DMS153 treated with DMSO at 0.1 percent for 48 hours (cell line): ENCODE measurements around the gene DVL2.
"Not testable (repeated sequence)": the region's sequence is repeated elsewhere in the genome, so short reads cannot be mapped to it uniquely, and the experiment has no call there.

Experiments used
- DNase-seq: peaks from one replicate; lab custom pipeline; 2025; ENCODE audit not compliant: unreplicated experiment; lab: John Stamatoyannopoulos, UW

Gene DVL2

DNA sequence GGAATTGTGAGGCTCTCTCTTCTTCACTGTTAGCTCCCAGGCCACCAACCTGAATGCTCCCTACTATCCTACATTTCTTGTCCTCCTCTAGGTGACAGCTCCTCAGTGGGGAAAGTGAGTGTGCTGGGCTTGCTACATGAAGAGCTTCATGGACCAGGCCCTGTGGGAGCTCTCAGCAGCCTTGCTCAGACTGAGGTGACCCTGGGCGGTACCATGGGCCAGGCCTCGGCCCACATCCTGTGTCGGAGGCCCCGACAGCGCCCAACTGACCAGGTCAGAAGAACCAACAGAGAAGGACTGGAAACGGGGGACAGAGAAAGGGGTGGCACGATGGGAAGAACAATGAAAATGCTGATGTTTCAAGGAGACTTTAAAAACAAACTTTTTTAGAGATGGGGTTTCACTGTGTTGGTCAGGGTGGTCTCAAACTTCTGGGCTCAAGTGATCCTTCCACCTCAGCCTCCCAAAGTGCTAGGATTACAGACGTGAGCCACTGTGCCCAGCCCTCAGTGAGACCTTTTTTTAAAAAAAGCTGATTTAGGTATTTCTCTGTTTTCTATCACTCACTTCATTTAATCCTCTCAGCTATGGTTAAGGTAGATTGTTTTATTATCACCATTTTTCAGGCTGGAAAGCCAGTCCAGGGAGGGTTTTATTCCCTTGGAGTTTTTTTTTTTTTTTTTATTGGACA is 22.6 kb upstream of the DVL2 start:
- no peak for DNase-seq

DNA sequence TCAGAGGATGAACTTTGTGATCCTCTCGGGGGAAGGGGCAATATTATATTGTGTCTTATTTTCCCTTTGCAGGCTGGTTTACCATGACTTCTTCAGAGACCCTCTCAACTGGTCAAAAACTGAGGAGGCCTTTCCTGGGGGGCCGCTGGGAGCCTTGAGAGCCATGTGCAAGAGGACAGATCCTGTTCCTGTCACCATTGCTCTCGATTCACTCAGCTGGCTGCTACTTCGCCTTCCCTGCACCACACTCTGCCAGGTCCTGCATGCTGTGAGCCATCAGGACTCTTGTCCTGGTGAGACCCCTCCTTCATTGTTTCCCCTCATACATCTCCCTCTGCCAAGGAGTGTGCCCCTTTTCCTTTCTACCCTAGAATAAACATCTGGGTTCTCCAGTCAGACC is 20.2 kb upstream of the DVL2 start:
- DNase-seq = no peak

DNA sequence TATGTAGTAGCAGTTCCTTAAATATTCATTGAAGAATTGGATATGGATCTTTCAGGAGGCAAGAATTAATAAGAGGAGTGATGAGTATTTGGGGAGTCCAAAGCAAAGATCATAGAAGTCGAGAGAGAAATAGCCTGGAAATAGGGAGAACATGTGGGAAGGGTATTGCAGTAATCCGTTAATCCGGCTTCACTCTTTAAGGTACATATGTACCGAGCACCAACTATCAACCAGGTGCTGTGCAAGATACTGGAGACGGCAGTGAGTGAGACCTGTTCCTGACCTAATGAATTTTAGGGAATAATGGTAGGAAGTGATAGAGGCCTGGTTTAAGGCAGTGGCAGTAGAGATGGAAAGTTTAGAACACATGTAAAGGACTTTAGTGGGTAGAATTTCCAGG is 18.8 kb upstream of the DVL2 start:
- no peak for DNase-seq

DNA sequence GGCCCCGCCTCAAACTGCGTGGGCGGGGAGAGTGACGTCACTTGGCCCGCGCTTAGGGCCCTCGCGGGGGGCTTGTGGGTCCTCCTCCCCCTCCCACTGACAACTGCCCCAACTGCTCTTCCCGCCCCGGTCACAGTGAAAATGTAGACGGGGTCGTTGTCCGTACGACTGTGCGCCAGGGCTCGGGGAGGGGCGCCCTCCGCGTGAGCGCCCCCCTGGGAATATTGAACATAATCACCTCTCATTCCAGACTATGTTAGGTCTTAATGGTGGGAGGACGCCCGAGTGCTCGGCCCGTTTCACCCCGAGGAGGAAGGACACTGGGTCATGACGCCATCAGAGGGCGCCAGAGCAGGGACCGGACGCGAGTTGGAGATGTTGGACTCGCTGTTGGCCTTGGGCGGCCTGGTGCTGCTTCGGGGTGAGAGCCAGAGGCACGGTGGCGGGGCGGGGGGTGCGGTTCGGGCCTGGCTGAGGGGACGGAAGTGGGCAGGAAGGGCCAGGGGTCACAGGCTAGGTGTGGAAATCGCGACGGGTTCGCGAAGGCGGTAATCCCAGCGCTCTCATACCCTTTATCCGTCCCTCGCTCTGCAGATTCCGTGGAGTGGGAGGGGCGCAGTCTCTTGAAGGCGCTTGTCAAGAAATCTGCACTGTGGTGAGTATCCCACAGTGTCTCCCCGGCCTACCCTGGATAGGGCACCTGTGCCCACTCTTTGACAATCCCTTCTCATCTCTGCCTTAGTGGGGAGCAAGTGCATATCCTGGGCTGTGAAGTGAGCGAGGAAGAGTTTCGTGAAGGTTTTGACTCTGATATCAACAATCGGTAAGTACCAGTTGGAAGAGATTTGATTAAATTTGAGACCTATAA is 18.1 kb upstream of the DVL2 start, which contains the start of gene ELP5:
Gene ELP5 (plus strand): TSS at position 40 of the 868 bp plus-strand sequence. CDS start 336 bp downstream, at position 376.
- DNase-seq = peak; percentile 16

DNA sequence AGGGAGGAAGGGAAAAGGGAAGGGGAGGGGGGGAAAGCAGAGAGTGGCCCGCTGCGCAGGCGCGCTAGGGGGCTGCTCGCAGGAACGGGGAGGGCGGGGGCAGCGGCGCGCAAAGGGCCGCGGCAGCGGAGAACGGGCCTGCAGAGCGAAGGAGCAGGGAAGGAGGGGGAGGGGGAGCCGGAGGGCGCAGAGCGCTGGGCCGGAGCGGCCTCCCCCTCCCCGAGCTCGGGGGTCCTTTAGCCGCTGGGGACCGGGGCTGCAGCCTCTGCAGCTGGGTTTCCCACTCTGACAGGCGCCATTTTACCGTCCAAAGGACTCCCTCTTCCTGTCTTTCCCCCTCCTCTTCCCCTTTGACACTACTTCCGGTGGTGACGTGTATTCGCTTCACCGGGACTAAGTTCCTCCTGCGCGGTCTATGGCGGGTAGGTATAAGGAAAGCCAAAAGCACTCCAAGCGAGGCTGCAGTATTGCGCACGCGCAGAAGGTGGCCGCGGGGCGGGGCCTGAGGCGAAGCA is 17.4 kb upstream of the DVL2 start, which contains the start of gene CTDNEP1:
Gene CTDNEP1 (minus strand): TSS at position 74 of the 515 bp plus-strand sequence. CDS start 438 bp downstream, outside the sequence.
- DNase-seq = peak; percentile 64

DNA sequence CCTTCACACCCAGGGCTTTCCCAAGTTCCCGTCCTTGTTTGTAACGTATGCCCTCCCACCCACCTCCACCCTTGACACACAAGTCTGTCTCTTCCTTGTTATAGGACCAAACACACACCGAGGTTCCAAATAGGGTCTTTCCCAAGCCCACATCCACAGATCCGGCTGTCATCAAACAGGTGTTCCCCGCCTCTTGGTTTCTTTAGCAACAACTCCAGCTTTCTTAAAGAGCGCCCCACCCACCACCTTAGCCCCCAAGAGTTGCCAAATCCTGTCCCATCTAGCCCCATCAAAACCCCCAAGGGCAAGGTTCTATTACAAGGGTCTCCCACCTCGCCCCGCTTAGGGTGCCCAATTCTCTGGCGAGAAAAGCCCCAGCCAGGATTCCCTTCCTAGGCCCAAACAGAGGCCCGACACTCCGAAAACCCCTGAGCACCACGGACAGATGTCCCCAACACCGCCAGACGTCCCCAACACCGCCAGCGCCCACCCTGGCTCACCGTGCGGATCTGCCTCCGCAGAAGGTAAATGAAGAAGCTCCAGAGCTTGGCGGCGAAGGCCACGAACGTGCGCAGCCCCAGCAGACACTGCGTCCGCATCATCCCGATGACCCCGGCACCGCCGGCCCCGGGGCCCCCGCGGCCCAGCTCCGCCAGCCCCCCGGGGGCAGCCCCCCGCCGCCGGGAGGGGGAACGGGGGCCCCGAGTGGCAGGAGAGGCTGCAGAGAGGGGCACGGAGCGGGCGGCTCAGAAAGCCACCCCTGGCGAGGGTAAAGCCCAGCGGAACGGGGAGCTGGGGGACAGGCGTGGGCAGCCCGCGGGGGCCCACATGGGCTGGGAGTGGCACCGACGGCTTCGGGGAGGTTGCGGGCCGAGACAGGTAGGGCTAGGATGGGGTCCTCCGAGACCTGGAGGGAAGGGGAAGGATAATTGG is 16.6 kb upstream of the DVL2 start:
- no peak for DNase-seq

DNA sequence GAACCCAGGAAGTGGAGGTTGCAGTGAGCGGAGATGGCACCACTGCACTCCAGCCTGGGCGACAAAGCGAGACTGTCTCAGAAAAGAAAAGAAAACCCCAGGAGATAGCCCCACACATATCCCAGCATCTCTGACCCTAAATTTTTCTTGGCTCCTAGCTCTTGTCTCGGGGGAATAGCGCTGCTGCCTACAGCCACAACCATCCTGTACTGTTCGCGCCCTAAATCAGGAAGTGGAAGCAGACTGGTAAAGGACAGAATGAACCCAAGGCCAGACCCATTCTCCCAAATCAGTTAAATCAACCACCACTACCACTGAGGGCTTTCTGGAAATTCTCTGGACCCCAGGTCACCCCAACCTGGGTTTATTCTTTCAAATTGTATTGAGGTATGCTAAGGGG is 15.5 kb upstream of the DVL2 start:
- DNase-seq = no peak

DNA sequence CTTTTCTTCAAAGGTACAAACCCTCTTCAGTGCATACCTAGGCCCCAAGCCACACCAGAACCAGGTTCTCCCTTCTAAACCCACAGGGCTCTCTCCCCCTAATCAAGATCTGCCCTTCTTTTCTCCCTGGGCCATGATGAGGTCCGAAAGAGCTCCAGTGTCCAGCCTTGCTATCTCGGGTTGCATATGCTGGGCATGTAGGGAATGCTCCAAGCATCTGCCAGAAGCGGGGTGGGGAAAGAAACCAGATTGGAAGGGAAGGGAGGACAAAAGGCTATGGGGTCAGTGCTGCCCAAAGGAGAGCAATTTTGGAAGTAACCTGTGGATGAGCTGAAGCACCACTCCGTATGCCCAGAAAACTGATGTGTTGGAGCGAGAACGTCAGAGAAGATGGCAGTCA is 14.9 kb upstream of the DVL2 start:
- DNase-seq = no peak

DNA sequence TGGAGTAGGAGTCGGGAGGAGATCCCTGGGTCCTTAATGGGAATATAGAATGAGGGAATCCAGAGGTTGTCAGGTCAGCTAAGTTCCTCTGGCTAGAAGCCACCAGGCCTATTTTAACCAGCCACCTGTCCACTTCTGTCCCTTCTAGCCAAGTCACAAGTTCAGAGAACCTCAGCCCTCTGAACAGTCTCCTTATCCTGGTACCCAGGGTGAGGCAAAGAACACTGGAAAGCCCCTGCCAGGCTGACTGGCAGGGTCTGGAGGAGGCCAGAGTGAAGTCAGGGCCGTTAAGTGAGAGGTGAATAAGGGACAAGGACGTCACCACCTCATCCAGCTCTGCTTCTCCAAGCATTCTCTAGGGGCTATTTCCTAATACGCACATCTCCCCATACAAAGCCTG is 14.5 kb upstream of the DVL2 start:
- no peak for DNase-seq

DNA sequence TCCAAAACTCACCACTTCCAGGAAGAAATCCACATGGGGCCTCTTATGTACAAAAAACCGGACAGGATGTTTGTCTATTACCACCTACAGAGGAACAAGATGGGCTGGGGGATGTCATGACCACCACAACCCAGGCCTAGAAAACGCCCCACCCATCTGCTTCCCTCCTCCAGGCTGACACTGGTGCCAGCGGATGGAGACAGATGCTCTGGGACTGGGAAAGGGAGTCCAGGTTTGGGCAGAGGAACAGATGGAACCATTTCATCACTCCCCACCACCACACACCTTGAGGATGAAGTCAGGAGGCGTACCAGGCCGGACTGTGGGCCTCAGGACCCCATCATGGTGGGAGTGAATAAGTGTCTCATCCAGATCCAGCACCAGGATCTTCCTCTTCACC is 12.5 kb upstream of the DVL2 start:
- no peak for DNase-seq

DNA sequence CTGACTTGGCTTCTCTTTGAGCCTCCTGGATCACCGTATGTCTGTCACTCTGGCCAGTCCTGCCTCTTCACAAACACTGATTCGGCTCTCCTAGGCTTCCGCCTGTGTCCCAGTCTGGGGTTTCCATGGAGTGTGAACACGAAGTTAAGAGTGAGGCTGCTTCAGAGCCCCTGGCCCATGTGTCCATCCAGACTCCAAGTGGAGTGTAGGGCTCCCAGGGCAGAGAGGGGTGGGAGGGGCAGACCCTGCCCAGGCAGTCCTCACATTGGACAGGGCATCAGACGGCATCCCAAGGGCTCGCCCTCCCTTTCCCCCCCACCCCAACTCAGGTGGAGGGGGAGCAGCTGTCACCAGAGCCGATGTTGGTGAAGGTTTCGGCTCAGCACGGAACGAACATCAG is 9.5 kb upstream of the DVL2 start:
- DNase-seq = not testable (repeated sequence)

DNA sequence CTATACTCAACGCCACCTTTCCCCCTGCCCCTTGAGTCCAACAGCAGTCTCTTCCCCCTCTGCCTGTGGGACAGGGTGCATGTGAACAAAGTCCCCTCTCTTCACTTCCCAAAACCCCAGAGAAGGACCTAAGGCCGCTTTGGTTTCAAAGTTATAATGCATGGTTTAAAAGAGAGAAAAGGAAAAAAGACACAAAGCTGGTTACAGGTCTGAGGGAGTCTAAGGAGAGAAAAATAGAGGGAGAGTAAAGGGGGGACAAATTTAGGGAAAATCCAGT is 9.1 kb upstream of the DVL2 start:
- DNase-seq = no peak

DNA sequence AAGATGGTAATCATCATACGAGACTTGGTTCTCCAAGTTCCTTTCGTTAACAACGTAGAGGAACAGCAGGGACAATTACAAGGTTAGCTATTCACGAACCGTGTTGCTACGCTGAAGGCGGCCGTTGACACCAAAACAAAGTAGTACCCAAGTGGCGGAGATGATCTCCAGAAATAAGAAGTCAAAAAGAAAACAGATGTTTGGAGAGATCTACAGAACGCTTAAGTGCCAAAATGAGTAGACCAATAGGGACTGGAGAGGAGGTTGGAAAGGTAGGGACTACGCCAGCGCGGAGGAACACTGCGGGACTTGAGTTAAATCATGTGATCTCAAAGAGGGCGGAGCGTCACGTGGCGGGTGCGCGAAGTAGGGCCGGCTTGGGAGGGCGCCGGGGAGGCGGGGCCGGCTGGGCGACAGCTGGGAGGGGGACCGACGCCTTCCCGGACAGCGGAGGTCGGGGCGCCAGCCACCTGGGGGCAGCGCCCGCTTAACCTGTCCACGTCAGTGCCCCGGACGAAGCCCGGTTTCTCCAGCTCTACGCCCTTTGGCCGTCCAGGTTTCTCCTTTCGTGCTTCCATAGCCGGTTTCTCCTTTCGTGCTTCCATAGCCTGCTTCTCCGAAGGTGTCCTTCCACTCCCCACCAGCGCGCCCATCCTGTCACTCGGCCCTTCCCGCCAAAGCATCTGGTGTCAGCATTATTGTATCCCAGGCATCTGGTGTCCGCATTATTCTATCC is 8.6 kb upstream of the DVL2 start:
- peak; percentile 47 for DNase-seq

DNA sequence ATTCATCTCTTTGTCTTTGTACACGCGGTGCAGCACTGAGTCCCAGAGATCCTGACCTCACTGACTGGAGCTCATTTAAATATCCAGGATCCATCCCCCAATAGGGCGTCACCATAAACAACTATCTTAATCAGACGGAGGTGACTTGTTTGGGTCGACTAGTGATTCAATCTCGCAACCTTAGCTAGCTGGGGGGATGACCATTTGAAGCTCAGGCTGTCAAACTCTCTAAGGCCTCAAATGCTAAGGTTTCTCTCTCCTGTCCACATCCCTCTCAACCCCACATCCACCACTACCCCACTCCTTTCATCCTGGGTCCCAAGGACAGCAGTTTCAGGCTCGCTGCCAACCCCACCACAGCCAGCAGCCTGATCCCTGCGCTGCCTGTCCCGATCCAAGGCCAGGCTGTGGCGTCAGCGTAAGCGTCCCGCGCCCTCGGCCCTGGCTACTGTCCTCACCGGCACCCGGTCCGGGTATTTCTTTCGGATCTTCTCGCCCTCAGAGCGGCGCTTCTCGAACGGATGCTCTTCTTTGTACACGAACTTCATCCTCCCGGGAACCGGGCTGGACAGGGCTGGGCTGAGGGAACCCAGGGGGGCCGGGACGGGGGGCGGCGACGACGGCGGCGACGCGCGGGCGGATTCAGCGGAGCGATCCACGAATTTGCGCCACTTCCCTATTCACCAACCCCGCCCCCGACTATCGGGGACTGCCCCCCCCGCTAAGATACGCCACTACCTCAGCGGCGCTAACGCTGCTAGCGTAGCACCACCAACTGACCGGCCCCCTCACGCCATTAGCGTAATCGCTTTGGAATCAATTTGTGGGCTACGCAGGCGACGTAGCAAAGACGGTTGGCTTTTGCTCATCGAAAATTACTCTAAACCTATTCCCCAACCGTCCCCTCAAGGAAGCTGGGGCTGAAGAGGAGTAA is 7.7 kb upstream of the DVL2 start, which contains the start of gene GABARAP:
Gene GABARAP (minus strand): TSS at position 667 of the 934 bp plus-strand sequence. CDS start 119 bp downstream, at position 548.
- peak; percentile 48 for DNase-seq

DNA sequence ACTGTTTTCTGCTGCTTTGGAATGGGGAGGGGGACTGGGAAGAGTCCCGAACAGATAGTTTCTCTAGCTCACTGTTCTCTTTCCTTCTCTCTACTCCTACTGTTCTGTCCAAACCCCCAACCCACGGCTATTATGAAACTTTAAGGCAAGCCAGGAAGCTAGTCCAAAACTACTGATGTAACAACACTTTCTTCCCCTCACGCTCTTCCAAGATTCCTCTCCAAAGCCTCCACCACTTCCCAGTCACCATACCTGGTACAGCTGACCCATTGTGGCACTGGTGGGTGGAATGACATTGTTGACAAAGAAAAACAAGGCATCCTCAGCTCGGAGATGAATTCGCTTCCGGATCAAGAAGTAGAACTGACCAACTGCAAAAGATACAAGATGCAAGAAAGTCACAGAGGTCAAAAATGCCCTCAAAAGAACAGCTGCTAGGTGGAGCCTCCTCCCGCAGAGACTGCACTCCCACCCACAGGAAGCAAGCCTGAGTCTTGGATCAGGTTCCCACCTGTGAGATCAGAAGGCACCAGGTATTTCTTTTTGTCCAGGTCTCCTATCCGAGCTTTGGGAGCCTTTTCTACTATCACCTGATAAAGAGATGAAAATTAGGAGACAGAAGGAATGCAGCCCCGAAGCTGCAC is 6.9 kb upstream of the DVL2 start:
- DNase-seq = no peak

DNA sequence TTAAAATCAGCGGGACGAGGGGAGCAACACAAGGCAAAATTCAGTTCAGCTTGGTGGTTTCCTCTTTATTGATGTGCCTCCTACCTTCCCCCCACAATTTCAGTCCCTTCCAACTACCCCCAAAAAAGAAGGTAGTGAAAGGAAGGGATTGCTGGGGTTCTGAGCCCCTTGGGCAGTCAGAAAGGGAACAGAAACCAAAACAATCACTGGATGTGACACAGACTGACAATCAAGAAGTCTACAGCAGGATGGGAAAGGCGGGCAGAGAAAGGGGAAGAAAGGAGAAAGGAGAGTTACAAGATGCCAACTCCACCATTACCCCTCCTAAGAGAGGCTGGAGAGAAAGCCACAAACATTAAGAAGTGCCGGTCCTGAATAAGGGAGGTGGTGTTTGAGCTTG is 6.1 kb upstream of the DVL2 start:
- no peak for DNase-seq

DNA sequence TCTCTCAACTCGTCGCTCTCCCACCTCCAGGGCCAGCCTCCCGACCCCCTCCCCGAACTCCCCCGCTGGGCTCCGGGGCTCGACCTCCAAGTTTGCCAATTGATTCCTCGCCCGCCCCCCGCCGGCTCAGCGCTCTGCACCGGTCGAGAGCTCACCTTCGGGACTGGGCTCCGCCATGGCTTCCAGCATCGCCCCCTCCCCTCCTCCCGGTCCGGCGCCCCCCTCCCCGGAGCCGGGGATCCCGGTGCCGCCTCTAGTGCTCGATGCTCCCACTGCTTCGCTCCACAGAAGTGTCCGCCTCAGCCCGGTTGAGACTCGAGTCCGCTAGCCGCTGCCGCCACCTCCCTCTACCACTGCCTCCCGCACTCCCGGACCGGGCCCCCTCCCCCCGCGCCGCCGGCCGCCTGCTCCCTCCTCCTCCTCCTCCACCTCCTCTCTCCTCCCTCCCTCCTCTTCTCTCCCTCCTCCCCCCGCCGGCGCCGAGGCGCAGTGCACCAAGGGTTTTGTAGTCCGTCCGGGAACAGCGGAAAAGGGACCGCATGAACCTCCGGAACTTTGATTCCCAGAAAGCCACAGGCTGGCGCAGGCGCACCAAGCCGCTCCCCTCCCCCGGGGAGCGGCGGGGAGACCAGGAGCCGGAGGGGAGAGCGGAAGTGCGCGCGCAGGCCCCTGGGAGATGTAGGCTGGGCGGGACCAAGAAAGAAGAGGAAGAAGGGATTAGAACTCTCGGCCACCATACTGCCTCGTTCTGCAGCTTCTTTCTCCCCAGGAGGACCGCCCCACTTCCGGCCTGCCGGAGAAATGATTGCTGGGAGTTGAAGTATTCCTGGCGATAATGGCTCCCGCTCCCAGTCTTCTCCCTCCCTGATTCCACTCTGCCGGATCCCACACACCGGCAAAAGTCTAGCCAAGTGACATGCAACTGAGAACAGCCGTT is 5.0 kb upstream of the DVL2 start, which contains the start of gene PHF23:
Gene PHF23 (minus strand): TSS at position 367 of the 937 bp plus-strand sequence. CDS start 178 bp downstream, at position 189.
- peak; percentile 80 for DNase-seq
